LoVo (cell line): Measurements from ENCODE around the gene SLC1A2.
A peak's percentile ranks its signal among the peaks of the same experiment; 100 is the strongest.

Experiments used
- DNase-seq: peaks from one replicate; pipeline ENCODE4 v3.0.0-alpha.2; 2016; ENCODE audit warnings: low spot score

SLC1A2 gene

GRCh38 chr11:35302398-35302797 is 117.0 kb downstream of the SLC1A2 start:
- no peak for DNase-seq

GRCh38 chr11:35298369-35298768 is 121.0 kb downstream of the SLC1A2 start:
- DNase-seq: no peak

GRCh38 chr11:35295751-35296150 is 123.6 kb downstream of the SLC1A2 start:
- DNase-seq: no peak

GRCh38 chr11:35293699-35294098 is 125.7 kb downstream of the SLC1A2 start:
- no peak for DNase-seq

- DNase-seq: no peak
Observed at GRCh38 chr11:35293035-35293434, 126.3 kb downstream of the SLC1A2 start.

- no peak for DNase-seq
Observed at GRCh38 chr11:35292279-35292678, 127.1 kb downstream of the SLC1A2 start.

- no peak for DNase-seq
Observed at GRCh38 chr11:35290876-35291275, 128.5 kb downstream of the SLC1A2 start.

- DNase-seq: no peak
Observed at GRCh38 chr11:35289821-35290220, 129.5 kb downstream of the SLC1A2 start.

GRCh38 chr11:35288817-35289541 is 130.4 kb downstream of the SLC1A2 start:
- DNase-seq: no peak

- peak; percentile 11 for DNase-seq
Observed at GRCh38 chr11:35288309-35288708, 131.0 kb downstream of the SLC1A2 start.

- no peak for DNase-seq
Observed at GRCh38 chr11:35287344-35287890, 131.9 kb downstream of the SLC1A2 start.

- no peak for DNase-seq
Observed at GRCh38 chr11:35286126-35286525, 133.2 kb downstream of the SLC1A2 start.

GRCh38 chr11:35285471-35285870 is 133.9 kb downstream of the SLC1A2 start:
- no peak for DNase-seq

GRCh38 chr11:35282221-35282882 is 137.0 kb downstream of the SLC1A2 start:
- DNase-seq: no peak

GRCh38 chr11:35281169-35281688 is 138.1 kb downstream of the SLC1A2 start:
- no peak for DNase-seq

- no peak for DNase-seq
Observed at GRCh38 chr11:35280727-35281126, 138.6 kb downstream of the SLC1A2 start.

GRCh38 chr11:35277827-35278226 is 141.5 kb downstream of the SLC1A2 start:
- DNase-seq: no peak

- no peak for DNase-seq
Observed at GRCh38 chr11:35276396-35277145, 142.8 kb downstream of the SLC1A2 start.

GRCh38 chr11:35275786-35276170 is 143.6 kb downstream of the SLC1A2 start:
- no peak for DNase-seq

- DNase-seq: peak; percentile 20
Observed at GRCh38 chr11:35274909-35275785, 144.2 kb downstream of the SLC1A2 start.

- no peak for DNase-seq
Observed at GRCh38 chr11:35272391-35272902, 146.9 kb downstream of the SLC1A2 start.
